Cerebellar nuclear complex (tissue), 1 donor: ENCODE data around the gene ATP2B3.
"Not testable (repeated sequence)": the region's sequence is repeated elsewhere in the genome, so short reads cannot be mapped to it uniquely, and the experiment has no call there.

Source experiments
- DNase-seq, 2 experiments: peaks; one replicate each; lab custom pipeline; 2025; lab: John Stamatoyannopoulos, UW

Gene ATP2B3

DNA sequence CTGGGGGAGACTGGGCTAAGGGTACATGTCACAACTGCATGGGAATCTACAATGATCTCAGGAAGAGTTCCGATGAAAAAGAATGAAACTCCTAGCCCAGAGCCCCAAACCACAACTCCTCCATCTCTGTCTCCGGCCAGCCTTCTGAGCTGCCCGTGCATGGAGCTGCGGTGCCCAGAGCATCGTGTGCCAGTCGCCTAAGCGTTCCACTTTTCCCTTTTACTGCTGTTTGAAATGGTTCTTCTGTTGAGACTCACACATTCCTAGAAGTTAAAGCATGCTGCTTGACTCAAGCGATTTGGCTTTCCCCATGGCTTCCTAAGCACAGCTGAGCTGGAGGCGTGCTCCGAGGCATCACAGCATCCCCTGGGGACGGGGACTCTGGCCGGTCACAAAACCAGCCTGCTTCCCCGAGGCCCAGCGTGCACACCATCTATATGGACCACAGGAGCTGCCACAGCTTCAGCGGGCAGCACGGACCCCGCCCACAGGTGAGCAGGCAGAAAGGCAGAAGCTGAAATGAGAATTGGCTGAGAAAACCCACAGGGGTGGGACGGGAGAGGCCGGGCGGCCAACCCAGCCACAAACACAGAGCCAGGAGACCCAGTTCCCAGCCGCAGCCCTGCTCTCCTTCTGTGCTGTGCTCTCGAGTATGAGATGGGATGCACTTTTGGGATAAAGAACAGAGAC, 76.5 kb downstream of the ATP2B3 start:
- DNase-seq, result no peak

- DNase-seq, result no peak
These were observed 77.9 kb downstream of the ATP2B3 start for GRCh38 chrX:153595387-153595786.

DNA sequence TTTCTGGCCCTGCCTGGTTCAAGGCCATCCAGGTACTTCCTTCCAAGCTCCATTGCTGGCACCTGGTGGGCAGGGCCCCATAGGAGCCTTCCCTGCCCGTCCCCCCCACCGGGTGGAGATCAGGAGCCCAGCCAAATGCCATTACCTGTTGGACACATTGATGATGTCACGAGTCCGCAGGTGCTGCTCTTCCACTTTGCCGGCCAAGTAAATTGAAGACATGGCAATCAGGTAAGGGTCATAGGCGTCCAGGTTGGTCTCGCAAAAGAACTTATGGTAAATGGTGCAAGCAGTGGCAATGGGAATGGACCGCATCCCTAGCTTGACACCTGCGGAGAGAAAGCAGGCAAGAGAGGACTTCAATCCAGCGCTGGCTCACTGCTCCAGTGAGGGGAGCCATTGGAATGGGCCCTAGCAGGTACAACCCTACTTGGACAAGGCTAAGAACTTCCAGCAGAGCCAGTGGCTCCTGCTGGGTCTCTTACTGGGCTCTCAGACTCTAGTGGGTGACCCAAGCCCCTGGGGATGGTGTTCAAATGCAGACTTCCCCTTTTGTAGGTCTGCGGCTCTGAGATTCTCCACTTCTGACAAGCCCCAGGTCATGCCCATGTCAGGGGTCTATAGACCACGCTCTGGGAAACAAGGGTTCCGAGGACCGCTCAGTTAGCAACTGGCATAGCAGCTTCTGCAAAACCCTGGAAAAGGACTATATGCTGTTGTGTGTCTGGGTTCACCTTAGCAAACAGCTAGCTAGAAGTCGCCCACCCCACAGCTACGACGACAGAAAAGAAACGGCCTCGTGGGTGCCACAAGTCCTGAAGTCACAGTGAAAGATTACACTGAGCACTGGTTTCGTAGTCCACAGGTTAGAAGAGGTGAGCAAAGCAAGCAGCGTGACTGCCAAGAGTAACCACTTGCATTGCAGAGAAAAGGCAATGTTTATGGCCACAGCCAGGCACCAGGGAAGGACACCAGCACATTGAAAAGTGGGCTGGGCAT, 78.7 kb downstream of the ATP2B3 start:
- DNase-seq, result no peak

GRCh38 chrX:153596981-153597750, 79.7 kb downstream of the ATP2B3 start:
- DNase-seq, result no peak

- DNase-seq, result no peak
These were observed 81.2 kb downstream of the ATP2B3 start, which contains the start of gene CCNQ for GRCh38 chrX:153598541-153599191. CCNQ (minus strand) TSS chrX:153599139; CDS start chrX:153599073, 66 bp downstream.

GRCh38 chrX:153599192-153600031, 82.0 kb downstream of the ATP2B3 start:
- DNase-seq, result peak in 1 of 2 experiments; percentile 21

- no peak for DNase-seq
These were observed 82.6 kb downstream of the ATP2B3 start for GRCh38 chrX:153600032-153600373.

GRCh38 chrX:153600921-153601320, 83.5 kb downstream of the ATP2B3 start:
- DNase-seq, result no peak

DNA sequence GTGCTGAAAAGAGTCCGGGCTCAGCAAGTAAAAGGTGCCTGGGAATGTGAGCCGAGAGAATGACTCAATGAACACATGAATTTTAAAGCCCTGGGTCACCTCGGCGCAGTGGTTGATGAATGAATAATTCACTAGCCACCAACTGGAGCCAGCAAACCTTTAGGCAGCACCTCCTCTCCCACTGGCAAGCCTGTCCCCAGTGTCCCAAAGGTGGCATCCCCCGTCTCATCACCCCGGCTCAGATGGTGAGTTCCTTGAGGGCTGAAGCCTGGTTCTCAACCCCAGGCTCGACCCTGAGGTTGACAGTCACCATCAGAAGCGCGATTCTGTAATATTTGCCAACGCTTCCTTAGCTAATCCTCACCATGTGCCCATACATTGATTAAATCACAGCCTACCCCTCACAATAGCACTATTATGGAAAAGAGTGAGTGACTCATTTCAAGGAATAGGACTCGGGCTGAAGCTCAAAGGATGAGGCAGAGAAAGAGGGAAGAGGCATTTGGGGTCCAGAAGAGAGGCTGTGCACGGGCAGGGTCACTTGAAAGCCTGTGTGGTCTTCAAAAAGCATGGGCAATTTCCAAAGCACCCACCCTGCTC, 84.2 kb downstream of the ATP2B3 start:
- DNase-seq, result no peak

GRCh38 chrX:153602601-153603000, 85.2 kb downstream of the ATP2B3 start:
- no peak for DNase-seq

DNA sequence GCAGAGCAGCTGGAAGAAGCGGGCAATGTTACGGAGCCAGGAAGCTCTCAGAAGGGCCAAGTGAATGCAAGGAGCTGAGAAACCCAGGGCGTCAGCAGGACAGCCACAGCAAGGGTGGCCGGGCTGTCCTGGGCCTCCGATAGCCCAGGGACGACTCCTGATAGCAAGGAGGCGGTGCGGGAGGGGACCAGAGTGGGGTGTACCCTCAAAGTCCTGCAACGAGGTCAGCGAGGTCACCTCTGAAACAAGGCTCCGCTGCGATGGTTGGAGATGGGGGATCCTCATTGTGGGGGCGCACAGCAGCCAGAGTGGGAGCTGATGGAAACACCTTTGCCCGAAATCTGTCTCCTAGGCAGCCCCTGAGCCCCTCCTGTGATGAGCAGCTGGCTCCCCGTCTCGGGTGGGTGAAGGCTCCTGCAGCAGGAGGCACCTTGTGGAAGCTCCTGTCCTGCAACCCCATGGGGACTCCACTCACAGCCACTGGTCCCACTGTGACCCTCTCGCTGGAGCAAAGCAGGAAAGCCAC, 85.8 kb downstream of the ATP2B3 start:
- no peak for DNase-seq

DNA sequence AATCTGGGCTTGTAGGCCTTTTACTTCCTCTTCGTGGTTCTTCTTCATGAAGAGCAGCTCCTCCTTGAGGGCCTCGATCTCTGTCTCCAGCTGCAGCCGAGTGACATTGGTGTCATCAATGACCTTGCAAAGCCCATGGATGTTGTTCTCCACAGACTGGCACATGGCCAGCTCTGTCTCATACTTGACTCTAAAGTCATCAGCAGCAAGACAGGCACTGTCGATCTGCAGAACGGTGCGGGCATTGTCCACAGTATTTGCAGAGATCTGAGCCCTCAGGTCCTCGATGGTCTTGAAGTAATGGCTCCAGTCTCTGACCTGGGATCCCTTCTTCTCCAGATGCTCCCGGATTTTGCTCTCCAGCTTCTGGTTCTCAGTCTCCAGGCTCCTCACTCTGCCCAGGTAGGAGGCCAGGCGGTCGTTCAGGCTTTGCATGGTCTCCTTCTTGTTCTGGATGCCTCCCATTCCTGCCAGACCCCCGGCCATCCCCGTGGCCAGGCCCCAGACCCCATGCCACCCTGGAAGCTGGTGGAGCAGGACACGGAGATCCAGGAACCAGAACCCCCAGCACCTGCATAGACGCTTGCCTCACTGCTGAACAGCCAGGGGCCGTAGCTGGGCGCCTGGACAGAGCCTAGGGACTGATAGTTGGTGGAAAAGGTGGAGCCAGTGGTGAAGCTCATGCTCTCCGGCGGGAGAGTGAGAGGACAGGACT, 87.4 kb downstream of the ATP2B3 start:
- not testable (repeated sequence) for DNase-seq

- DNase-seq, result no peak
These were observed 89.1 kb downstream of the ATP2B3 start for GRCh38 chrX:153606503-153606902.

DNA sequence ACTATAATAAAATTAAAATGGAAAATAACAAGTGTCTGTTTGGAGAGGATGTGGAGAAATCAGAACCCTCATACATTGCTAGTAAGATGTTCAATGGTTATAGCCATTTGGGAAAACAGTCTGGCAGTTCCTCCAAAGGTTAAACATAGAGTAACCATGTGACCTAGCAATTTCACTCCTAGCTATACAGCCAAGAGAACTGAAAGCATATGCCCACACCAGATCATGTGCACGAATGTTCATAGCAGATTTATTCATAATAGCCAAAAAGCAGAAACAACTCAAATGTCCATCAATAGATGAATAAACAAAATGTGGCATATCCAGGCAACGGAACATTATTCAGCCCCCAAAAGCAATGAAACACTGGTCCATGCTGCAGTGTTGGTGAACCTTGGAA, 90.9 kb downstream of the ATP2B3 start:
- no peak for DNase-seq

DNA sequence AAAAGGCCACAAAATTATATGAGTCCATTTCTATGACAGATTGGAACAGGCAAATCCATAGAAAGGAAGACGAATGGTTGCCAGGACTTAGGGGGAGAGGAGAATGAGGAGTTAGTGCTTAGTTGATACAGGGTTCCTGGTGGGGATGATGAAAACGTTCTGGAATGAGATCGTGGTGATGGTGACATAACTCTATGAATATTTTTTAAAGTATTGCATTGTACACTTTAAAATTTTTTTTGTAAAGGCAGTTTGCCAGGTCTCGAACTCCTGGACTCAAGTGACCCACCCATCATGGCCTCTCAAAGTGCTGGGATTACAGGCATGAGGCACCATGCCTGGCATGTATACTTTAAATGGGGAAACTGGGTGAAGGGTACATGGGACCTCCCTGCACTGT, 91.4 kb downstream of the ATP2B3 start:
- no peak for DNase-seq

- DNase-seq, result peak; percentile 2 to 47
These were observed 92.7 kb downstream of the ATP2B3 start for GRCh38 chrX:153609917-153610835.

GRCh38 chrX:153610836-153611213, 93.4 kb downstream of the ATP2B3 start:
- no peak for DNase-seq

- no peak for DNase-seq
These were observed 94.1 kb downstream of the ATP2B3 start for GRCh38 chrX:153611298-153612095.
